Neural progenitor cell (in vitro differentiated cells): Measurements from ENCODE around the gene ZDHHC6.

ENCODE experiments used
- CTCF ChIP-seq: fragments of 200-600 bp; sonication (generic); IDR thresholded peaks from 2 replicates; pipeline ENCODE4 v1.5.1; 2017; ENCODE audit warnings: antibody characterized with exemption, mild to moderate bottlenecking
- EZH2 ChIP-seq: fragments of 200-600 bp; sonication (generic); IDR thresholded peaks from 2 replicates; pipeline ENCODE4 v1.6.1; 2017; ENCODE audit warnings: antibody characterized with exemption, mild to moderate bottlenecking, moderate library complexity
- EZH2phosphoT487 ChIP-seq: fragments of 200-600 bp; sonication (generic); IDR thresholded peaks from 2 replicates; pipeline ENCODE4 v1.6.1; 2017; ENCODE audit warnings: antibody characterized with exemption

GRCh38 chr10:112429147-112429546, 17.6 kb downstream of the ZDHHC6 start:
- TF ChIP-seq CTCF (no peak), EZH2 (no peak), EZH2phosphoT487 (no peak)
